GM06990 (cell line): ENCODE measurements around the gene GPRC5C.

Experiments used
- DNase-seq: peaks from one replicate; pipeline ENCODE4 v3.0.0-alpha.2; 2011; ENCODE audit not compliant: insufficient read length; ENCODE audit errors: extremely low read depth
- H3K27me3 ChIP-seq: replicated peaks from 2 replicates; pipeline ENCODE4 v1.6.0; 2011; ENCODE audit warnings: low read length; ENCODE audit not compliant: control insufficient read depth, insufficient read depth
- H3K36me3 ChIP-seq: 2 replicates; pipeline ENCODE4 v1.5.1; 2011; ENCODE audit warnings: low read length; ENCODE audit not compliant: control insufficient read depth, insufficient read depth
- H3K4me3 ChIP-seq: replicated peaks from 2 replicates; pipeline ENCODE4 v1.5.1; 2011; ENCODE audit warnings: low read depth, mild to moderate bottlenecking, control low read depth, low read length
- TF ChIP-seq, protein P1 (sequence below): IDR thresholded peaks from 2 replicates; pipeline ENCODE4 v1.5.1; 2011; ENCODE audit warnings: low read length, control low read depth, mild to moderate bottlenecking, inconsistent platforms; ENCODE audit not compliant: insufficient read depth, poor library complexity, severe bottlenecking

The GPRC5C gene

GRCh38 chr17:74474043-74474792 is 42.3 kb downstream of the GPRC5C start:
- H3K27me3 ChIP-seq: no peaks in the 10 kb centered on the region
- TF ChIP-seq, protein P1, sequence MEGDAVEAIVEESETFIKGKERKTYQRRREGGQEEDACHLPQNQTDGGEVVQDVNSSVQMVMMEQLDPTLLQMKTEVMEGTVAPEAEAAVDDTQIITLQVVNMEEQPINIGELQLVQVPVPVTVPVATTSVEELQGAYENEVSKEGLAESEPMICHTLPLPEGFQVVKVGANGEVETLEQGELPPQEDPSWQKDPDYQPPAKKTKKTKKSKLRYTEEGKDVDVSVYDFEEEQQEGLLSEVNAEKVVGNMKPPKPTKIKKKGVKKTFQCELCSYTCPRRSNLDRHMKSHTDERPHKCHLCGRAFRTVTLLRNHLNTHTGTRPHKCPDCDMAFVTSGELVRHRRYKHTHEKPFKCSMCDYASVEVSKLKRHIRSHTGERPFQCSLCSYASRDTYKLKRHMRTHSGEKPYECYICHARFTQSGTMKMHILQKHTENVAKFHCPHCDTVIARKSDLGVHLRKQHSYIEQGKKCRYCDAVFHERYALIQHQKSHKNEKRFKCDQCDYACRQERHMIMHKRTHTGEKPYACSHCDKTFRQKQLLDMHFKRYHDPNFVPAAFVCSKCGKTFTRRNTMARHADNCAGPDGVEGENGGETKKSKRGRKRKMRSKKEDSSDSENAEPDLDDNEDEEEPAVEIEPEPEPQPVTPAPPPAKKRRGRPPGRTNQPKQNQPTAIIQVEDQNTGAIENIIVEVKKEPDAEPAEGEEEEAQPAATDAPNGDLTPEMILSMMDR: no peak
- no peak overlapping the region for H3K4me3 ChIP-seq
- no peak for DNase-seq
- peaks cover 29% of the 10 kb centered on the region for H3K36me3 ChIP-seq

GRCh38 chr17:74475189-74475588 is 43.3 kb downstream of the GPRC5C start:
- Histone ChIP-seq H3K4me3 (no peak overlapping the region), H3K36me3 (peaks cover 36% of the 10 kb centered on the region), H3K27me3 (no peaks in the 10 kb centered on the region)
- no peak for DNase-seq
- TF ChIP-seq, protein P1: no peak

DNA sequence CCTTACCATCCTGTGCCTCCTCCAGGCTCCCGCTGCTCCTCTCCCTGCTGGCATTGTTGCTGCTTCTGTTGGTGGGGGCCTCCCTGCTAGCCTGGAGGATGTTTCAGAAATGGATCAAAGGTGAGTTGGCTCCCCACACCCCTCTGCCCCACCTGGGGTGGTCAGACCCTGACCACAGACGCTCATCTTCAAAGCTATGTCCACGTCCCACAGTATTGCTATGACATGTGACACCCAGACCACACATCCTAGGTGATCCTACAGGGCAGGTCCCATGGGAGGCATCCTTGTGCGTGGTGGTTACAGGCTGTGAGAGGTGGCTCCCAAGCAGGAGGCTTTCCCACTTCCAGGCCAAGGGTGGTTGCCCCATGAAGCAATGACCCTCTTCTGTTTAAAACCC is 45.5 kb downstream of the GPRC5C start:
- Histone ChIP-seq H3K4me3 (no peak overlapping the region), H3K27me3 (no peaks in the 10 kb centered on the region), H3K36me3 (peaks cover 43% of the 10 kb centered on the region)
- TF ChIP-seq, protein P1: no peak
- DNase-seq: no peak

- Histone ChIP-seq H3K27me3 (no peaks in the 10 kb centered on the region), H3K36me3 (peaks cover 44% of the 10 kb centered on the region), H3K4me3 (no peak overlapping the region)
- TF ChIP-seq, protein P1: no peak
- DNase-seq: no peak
Observed at GRCh38 chr17:74478420-74479100, 46.7 kb downstream of the GPRC5C start.

- Histone ChIP-seq H3K4me3 (no peak overlapping the region), H3K36me3 (peaks cover 44% of the 10 kb centered on the region), H3K27me3 (no peaks in the 10 kb centered on the region)
- TF ChIP-seq, protein P1: no peak
- DNase-seq: no peak
Observed at GRCh38 chr17:74480290-74480689, 48.4 kb downstream of the GPRC5C start.

DNA sequence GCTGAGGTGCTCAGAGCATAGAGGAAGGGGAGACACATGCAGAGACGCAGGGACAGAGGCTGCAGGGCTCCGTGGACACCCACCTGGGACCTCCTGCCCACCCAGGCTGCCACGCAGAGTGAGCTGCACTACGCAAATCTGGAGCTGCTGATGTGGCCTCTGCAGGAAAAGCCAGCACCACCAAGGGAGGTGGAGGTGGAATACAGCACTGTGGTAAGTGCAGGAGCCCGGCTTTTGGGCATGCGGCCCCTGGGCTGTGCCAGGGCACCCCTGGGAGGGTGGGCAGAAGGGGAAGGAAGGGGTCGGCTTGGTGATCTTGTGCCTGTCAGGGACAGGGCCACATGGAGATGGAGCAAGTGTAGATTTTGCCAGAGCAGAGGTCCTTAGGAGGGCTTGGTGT is 49.7 kb downstream of the GPRC5C start:
- DNase-seq: no peak
- Histone ChIP-seq H3K27me3 (no peaks in the 10 kb centered on the region), H3K4me3 (no peak overlapping the region), H3K36me3 (peaks cover 38% of the 10 kb centered on the region)
- TF ChIP-seq, protein P1: no peak
